AG20443 (cell line): Measurements from ENCODE around the gene CPED1.
"Not testable (repeated sequence)": the region's sequence is repeated elsewhere in the genome, so short reads cannot be mapped to it uniquely, and the experiment has no call there.

Experiments used
- DNase-seq: peaks from one replicate; pipeline ENCODE4 v3.0.0; 2012; ENCODE audit warnings: low spot score, mixed read lengths

CPED1 gene

DNA sequence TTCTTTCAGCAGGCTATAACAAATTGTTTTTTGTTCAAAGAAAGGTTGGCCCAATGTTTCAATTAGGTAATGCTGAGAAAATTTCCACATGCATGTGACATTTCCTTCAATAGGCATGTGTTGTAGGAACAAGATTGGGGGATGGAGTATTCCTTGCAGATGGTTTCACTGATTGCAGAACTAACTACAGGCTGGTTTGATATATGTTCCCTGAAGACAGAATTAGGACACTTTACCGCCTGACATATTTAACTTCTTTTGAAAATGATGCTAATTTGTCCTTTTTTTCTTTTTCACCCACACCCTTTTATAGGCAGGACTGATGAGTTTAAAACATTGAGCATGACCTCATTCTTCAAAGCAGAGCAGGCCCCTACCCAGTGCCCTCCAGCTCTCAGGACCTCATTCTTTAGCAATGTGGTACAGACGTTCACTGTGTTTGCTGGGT, 163.3 kb downstream of the CPED1 start:
- DNase-seq, result no peak

DNA sequence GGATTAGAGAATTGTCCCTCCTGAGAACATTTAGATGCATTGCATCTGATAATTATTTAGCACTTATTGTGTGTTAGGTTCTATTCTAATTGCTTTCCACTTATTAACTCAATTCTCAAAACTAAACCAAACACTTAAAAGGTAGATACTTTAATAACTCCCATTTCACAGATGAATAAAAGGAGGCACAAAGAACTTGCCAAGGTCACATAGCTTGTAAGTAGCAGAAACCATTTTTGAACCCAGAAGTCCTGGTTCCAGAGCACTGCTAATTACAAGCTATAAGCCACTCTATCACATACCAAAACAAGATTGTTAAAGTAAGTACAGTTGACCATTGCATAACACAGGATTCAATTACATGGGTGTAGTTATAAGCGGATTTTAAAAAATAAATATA, 164.9 kb downstream of the CPED1 start:
- no peak for DNase-seq

DNA sequence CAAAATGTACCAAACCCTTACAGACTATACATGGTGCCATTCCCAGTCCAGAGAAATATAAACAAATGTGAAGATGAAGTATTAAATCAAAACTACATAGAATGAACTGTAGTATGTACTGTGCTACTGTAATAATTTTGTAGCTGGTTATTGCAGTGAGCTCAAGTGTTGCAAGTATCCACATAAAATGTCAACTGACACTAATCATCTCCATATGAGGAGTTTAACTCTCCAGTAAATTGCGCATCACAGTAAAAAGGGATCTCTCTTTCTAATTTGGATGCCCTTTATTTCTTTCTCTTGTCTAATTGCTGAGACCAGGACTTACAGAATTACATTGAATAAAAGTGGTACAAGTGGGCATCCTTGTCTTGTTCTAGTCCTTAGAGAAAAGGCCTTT, 165.5 kb downstream of the CPED1 start:
- DNase-seq, result no peak

DNA sequence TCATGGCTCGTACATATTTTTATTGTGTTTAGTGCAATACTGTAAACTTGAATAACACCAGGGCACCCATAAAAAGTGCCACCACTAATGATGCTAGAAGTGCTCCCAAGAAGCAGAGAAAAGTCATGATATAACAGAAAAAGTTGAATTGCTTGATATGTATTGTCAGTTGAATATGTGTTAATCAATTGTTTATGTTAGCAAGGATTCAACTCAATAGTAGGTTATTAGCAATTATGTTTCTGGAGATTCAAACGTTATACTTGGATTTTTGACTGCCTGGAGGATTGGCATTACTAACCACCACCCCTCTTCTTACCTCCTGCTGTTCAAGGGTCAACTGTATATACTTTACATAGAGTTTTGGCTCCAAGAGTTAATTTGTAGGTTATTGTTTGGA, 168.3 kb downstream of the CPED1 start:
- no peak for DNase-seq

DNA sequence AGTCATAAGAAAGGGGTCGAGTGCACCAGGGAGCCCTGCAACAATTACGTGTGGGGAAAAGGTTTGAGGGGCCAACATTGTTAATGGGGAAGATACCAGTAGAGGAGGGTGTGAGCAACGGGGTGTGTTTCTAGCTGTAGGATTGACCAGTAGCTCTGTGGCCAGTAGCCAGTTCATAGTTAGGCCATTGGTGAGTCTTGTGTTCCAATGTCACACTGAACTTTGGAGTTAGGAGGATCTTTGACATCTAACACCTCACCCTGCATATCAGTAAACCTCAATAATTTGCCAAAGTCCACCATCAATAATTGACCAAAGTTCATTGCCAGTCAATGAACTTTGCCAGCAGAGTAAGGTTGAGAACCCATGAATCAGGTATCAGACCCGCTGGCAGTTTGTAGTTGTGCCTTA, 168.8 kb downstream of the CPED1 start:
- no peak for DNase-seq

DNA sequence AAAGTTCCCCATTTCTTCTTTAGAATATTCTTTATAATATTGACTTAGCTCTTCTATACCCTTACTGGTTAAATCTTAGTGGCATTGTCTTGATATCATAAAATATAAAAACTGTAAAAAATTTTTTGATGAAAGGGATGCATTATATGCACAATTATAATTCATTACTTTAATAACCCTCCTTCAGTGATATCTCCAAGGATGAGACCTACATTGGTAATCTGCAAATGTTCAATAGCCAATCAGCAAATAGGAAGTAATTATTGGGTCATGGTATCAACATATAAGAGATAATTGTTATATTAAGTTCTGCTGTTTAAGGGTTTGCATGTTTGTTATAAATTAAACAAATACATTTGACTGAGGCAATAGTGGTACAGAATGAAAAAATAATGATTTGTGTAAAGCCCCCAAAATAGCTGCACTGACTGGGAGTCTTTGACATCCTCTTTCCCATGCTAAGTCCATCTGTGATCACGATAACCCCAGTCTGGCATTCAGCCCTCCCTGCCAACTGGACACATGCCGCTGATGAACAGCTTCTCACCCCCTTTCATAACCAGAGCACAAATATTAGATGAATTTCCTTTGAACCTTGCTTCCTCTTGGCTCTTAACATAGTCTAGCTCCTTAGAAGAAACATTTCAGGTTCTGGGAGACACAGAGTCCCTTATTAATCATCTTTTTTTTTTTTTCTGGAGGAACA, 169.5 kb downstream of the CPED1 start:
- DNase-seq, result no peak

DNA sequence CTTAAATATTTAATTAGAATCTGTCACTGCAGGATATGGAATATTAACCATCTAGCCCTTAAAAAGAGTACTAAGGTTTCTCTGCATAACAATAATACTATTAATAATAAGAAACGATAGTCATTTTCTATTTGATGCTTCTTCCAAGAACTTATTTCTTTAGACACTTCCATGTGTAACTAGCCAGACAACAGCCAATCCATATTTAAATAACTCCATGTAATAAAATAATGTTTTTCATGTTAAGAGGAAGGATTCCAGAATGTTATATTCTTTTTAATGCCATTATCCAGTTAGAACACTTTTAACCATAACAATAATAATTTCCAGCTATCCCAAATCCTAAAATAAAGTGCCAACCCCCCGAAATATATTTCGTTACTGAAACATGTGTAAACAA, 170.2 kb downstream of the CPED1 start:
- DNase-seq, result no peak

DNA sequence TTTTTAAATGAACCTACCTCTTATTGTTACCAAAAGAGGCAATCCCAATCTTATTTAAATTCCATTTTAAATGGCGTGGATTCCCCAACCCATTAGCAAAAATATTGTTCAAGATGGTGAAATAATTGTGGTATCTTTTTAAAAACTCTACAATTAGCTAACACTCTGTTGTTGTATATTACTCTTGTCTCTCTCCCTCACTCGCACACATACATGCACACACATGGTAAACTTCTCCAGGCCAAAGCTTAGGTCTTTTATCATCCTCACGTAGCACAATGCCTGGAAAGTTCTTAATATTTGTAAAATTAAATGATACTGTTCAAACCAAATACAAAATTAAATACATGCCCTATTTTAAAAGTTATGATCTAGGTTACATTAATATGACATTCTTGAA, 171.0 kb downstream of the CPED1 start:
- no peak for DNase-seq

DNA sequence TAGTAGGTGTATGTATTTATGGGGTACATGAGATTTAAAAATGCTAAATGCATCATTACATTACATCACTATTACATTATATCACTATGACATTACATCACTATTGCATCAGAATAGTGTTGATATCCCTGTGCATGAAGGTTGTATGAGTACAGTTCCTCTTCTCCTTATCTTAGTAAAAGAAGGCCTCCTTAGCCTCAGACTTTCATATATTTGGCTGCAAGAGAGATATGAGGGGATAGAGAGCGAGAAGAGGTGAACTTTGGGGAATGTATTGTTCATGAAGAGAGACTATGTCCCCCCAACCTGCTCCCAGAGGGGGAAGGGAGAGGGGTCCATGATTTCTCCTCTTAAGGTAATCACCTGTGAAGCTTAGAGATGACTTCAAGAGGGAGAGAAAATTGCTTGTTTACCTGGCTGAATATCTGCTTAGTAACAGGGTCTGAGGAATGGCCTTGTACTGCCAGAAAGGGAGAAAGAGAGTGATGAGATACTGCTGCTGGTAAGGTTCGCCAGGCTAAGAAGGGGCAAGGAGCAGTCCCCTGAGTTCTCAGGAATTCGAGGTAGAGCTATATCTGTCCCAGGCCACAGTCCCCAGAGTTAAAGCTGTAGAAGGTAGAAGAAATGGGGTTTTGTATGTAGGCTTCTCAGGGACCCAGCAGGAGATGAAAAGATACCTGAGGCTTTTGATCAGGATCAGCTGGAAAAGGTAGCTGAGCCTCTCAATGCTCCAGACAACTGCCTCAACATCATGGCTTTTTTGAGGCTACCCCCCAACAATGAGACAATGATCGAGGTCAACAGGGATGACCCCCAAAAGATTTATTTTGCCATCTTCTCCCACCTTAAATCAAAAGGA, 171.9 kb downstream of the CPED1 start:
- DNase-seq, result no peak

DNA sequence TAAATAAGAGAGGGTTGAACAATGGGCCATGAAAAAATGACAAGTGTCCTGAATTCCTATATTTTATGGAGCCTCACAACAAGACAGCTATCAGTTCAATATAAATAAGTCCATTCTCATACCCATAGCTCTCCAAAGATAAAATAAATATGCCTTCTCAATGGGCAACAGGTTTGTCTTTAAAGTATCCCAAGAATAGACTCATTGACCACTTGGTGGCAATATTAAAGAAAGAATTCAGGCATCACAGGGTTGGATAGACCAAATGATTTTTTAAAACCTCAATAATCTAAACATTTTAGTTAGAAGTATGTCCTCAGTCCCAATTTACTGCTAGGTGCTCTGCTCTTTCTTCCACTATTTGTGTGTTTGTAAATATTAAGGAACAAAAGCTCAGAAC, 175.2 kb downstream of the CPED1 start:
- DNase-seq, result no peak

DNA sequence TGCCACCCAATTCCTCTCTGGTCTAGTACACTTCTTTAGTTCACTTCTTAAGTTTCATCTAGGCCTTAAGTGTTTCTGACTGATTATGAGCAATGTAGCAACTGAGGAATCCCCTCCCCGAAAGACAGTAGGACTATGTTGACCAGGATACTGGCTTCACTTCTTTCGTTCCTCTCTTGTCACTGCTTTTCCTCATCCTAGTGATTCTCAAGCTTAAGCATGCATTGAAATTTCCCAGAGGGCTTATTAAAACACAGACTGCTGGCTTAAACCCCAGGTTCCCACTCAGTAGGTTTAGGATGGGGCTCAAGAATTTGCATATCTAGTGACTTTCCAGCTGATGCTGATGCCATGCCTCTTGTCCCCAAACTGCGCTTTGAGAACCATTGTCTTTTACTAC, 175.7 kb downstream of the CPED1 start:
- no peak for DNase-seq

DNA sequence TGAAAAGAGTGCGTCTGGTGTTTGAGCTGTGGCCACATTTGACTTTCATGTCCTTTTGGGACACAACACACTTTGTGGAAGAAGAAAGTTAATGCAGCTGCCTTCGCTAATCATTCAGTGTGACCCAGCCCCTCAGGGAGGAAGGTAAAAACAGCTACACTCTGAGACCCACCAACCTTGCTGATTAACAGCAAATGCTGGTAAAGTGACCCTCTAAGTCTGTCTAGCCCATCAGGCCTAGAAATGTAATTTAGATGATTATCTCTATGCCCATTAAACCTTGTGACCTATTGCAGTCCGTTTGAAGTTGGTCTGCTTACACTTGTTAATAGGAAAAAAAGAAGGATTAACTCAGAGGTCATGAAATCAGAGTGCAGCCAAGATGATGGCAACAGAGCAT, 178.4 kb downstream of the CPED1 start:
- no peak for DNase-seq

DNA sequence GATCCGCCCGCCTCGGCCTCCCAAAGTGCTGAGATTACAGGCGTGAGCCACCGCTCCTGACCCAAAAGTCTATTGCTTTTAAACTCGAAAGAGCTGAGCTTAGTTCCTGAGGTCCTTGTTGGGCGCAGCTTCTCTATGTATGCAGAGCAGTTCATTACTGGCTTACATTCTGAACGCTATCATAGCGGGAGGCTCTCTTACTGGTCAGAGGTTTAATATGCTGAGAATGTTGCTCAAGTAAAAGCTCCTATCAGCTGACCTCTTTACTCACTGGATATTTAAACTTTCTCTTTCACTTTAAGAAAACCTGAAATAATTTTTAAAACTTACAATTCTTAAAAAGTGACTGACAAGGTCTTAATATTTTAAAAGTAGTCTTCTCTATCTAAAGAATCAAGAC, 179.5 kb downstream of the CPED1 start:
- DNase-seq, result no peak

DNA sequence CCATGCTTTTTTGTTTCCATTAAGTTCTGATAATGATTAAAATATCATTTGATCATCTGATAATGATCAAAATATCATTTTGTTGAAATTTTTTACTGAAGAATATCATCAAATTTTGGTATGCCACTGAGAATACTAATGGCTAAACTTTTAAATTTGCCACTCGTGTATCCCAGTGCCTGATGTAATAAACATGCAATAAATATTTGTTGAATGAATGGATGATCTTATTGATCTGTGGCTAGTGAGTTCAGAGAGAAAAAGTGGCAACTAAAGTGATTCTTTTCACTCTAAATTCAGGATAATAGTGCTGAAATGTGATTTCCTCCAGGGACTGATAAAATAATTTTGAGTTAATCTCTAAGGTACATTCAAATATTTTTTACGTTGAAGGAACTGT, 181.0 kb downstream of the CPED1 start:
- no peak for DNase-seq

DNA sequence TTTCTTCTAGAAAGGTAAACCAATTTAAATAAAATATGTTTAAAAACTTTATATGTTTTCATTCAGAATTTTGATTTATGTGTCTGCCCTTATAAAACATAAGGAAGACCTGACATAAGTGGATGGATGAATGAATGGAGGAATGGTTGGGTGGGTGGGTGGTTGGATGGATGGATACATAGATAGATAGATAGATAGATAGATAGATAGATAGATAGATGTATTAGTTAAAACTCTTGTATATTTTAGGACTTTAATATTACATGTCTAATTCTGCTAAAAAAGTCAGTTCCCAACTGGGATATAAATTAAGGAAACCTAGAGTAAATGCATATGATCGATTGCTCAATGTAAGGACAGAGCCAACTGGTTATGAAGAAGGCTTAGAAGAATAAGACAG, 184.0 kb downstream of the CPED1 start:
- DNase-seq, result no peak

DNA sequence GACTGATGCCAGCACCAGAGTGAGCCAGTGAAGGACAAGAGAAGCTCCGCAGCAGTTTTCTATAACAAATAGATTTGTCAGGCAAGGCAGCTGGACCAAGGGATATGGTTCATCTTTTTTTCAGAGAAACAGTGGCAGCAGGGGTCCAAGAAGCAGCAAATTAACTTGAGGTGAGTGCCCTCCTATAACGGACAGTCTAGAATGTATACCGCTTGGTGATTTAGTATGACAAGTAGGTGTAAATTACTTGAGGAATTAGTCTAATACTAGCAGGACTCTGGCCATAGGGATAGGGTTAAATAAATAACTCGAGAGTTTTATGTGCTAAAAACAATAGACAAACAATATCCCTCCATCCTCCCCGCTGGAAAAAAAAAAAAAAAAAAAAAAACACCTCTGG, 187.3 kb downstream of the CPED1 start:
- DNase-seq, result no peak

DNA sequence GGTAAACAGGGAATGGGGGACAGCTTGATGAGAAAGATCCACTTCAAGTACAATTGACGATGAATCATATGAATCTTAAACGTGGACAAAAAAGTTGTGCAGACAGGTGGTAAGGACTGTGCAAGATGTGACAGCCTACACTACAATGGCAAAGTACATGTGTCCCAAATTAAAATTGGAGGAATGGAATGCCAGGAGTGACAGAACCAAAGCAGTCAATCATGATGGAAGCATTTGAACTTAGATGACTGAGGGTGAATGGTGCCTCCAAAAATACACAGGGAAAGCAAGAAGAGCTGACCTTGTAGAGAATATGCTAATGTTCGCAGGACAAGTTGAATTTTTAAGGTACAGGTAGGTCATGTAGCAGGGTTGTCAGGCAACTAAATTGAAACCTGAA, 189.9 kb downstream of the CPED1 start:
- DNase-seq, result no peak

DNA sequence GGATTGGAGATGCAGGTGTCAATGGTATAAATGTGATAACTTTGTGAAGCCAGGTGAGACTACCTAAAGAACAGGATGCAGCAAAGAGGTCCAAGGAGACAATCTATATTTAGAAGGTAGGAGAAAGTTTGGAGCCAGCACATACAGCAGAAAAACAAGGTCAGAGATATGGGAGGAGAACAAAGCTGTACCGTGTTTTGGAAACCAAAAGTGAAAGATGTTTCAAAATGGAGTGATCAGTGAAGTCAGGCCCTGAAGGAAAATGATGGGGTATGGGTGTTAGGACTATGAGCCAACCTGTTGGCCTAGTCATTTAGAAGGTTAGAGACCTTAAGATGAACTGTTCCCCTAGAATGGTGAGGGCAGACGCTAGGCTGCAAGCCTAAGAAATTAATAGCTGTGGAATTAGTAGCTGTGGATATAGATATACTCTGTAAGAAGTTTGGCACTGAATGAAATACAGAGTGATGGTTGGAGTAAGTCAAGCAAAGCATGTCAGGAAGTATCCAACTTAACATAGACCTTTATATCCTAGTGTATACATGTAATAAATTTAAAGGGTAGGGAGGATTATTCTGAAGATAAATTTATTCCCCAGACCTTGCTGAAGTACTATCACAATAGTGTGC, 190.5 kb downstream of the CPED1 start:
- no peak for DNase-seq

DNA sequence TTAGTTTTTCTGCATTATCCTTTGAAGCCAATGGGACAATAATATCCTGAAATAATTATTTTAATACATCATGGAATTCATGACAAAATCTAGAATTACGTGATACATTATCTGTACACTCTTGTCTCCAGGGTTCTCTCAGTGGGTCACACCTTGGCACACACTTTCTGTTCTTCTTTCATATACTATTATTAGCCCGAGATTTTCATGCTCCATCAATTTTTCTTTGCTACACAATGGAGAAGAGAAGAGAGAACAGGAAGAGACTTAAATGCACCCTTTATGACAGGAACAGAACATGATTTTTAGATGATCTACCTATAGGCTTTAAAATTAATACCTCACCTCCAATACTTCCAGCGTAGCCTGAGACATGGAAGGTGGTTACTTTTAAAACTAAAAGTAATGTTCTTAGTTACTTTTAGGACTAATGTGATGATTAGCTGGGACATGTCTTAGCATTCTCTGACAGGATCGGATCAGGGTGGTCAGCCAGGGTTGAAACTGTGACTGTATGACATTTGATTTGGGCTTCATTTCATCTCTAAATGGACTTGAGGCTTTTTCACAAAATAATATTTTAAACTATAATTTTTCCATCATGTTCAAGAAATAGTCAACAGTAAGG, 192.0 kb downstream of the CPED1 start:
- DNase-seq, result no peak

DNA sequence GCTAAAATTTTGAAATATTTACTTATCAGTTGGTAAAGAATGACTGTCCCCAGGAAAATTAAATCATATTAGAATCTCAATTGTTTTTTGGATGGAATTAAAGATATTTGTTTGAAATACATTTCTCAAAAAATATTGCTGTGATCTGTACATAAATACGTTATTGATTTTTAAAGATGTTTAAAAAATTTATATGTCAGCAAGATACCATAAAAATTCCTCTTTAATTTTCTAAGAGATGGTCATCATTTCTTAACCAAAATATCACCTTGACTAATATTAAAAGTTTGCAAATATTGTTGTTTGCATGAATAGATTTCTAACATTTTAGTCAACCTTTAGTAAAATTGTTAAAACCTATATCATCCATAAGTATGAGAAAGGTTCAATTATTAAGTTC, 192.8 kb downstream of the CPED1 start:
- no peak for DNase-seq

DNA sequence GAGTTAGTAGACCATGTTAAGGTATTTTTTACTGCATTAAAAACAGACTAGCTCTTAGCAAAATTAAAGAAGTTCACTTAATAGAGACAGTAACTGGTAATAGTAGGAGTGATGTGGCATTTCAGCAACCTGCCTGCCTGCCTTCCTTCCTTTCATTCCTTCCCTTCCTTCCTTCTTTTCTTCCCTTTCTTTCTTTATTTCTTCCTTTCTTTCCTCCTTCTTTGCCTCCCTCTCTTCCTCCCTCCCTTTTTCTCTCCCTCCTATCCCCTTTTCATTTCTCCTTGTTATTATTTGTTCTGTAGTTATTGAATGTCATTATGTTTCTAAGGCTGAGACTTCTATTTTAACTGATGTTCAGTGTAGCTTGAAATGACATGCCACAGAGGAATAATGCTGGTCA, 193.8 kb downstream of the CPED1 start:
- DNase-seq, result no peak

DNA sequence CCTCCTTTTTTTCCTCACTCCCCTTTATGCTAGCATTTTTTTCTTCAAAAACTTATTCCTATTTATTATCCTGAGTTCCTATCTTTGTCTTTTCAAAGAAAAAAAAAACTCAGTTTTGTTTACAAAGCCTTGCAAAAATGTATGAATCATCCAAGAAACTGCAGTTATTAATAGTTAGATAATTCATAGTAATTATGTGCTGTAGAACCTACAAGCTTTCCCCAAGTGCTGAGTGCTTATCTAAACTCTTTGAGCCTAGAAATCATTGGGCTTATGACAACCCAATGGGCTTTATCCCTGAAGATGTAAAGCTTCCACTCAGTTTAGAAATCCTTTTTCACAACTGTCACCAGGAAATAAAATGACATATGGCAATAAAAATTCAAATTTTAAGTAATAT, 194.4 kb downstream of the CPED1 start:
- no peak for DNase-seq

DNA sequence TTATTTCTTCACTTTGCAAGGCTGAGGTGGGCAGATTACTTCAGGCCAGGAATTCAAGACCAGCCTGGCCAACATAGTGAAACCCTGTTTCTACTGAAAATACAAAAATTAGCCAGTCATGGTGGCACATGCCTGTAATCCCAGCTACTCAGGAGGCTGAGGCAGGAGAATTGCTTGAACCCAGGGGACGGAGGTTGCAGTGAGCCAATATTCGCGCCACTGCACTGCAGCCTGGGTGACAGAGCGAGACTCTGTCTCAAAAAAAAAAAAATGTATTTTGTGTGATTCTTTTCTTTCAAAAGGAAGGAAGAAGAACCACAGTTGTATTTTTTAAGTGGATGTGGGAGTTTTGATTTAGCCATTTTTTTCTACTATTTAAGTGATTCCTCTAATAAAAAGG, 195.4 kb downstream of the CPED1 start:
- not testable (repeated sequence) for DNase-seq
